ENCODE measurements around the gene GNG8. TPM values are rescaled to one million over a fixed set of nuclear protein-coding genes. Genes with fewer than 3 reads are reported as not detected.

GNG8 gene
- total and polyA plus RNA-seq, 10 of the 15 experiments (the other 5 are each of a cell fraction or from before 2014, with no cell fraction given): 1.2 to 6.6 (median 2.7) TPM; not detected in 6

GRCh38 chr19:46600384-46601317, 35.4 kb downstream of the GNG8 start (continued):
- TF ChIP-seq HCFC1 (IDR thresholded peaks at IDR 0.05; ENCODE audit: low read length) (peak; percentile 41), SRF (IDR thresholded peaks at IDR 0.05; ENCODE audit: low read depth in 2 of 2, low read length in 2 of 2) (peak in 1 of 2 experiments; percentile 42; a peak in 1 of 4 replicates), CHD4 (IDR thresholded peaks at IDR 0.05) (peak; percentile 96; the same call in 1 of the 2 replicates), ZBTB4 (CRISPR knock-in tag; IDR thresholded peaks at IDR 0.05) (no peak), E2F8 (IDR thresholded peaks at IDR 0.05; ENCODE audit: low read depth, partially characterized antibody) (peak; percentile 65), CBX5 (IDR thresholded peaks at IDR 0.05; ENCODE audit: low read depth) (peak; percentile 71; the same call in 1 of the 2 replicates), EZH2 (IDR thresholded peaks at IDR 0.05; ENCODE audit: borderline replicate concordance, control insufficient read depth, low read depth, low read length) (no peak), HDAC6 (IDR thresholded peaks at IDR 0.05; ENCODE audit: unreplicated experiment) (no peak), ZNF217 (IDR thresholded peaks at IDR 0.05) (peak; percentile 93), NFXL1 (IDR thresholded peaks at IDR 0.05; ENCODE audit: borderline replicate concordance) (no peak), SREBF2 (IDR thresholded peaks at IDR 0.05; ENCODE audit: low read length) (peak; percentile 88), E2F4 (IDR thresholded peaks at IDR 0.05; ENCODE audit: low read depth, low read length) (peak; percentile 41; the same call in 1 of the 2 replicates), PBX3 (IDR thresholded peaks at IDR 0.05; ENCODE audit: insufficient replicate concordance, low read depth, low read length) (peak; percentile 81), CBX3 (IDR thresholded peaks at IDR 0.05; ENCODE audit: borderline replicate concordance, low read depth) (no peak), YBX1 (IDR thresholded peaks at IDR 0.05) (no peak), SREBF1 (IDR thresholded peaks at IDR 0.05; ENCODE audit: low read length) (peak; percentile 99), POLR2A (IDR thresholded peaks at IDR 0.05; ENCODE audit: low read depth, low read length) (peak; percentile 91), SIX5 (IDR thresholded peaks at IDR 0.05; ENCODE audit: low read depth, low read length, severe bottlenecking) (no peak), BCL11A (IDR thresholded peaks at IDR 0.05; ENCODE audit: low read depth, low read length) (no peak), ZNF384 (IDR thresholded peaks at IDR 0.05; ENCODE audit: borderline replicate concordance, low read depth, low read length) (no peak), ATF7 (IDR thresholded peaks at IDR 0.05; ENCODE audit: low read depth) (peak; percentile 100), NR2C1 (IDR thresholded peaks at IDR 0.05) (0 out of 2 replicates have a peak, but pooled peaks have one; percentile 13)
